Measurements from ENCODE around the gene WDR18.
A peak's percentile ranks its signal among the peaks of the same experiment; 100 is the strongest.

The WDR18 gene, protein sequence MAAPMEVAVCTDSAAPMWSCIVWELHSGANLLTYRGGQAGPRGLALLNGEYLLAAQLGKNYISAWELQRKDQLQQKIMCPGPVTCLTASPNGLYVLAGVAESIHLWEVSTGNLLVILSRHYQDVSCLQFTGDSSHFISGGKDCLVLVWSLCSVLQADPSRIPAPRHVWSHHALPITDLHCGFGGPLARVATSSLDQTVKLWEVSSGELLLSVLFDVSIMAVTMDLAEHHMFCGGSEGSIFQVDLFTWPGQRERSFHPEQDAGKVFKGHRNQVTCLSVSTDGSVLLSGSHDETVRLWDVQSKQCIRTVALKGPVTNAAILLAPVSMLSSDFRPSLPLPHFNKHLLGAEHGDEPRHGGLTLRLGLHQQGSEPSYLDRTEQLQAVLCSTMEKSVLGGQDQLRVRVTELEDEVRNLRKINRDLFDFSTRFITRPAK

DNA sequence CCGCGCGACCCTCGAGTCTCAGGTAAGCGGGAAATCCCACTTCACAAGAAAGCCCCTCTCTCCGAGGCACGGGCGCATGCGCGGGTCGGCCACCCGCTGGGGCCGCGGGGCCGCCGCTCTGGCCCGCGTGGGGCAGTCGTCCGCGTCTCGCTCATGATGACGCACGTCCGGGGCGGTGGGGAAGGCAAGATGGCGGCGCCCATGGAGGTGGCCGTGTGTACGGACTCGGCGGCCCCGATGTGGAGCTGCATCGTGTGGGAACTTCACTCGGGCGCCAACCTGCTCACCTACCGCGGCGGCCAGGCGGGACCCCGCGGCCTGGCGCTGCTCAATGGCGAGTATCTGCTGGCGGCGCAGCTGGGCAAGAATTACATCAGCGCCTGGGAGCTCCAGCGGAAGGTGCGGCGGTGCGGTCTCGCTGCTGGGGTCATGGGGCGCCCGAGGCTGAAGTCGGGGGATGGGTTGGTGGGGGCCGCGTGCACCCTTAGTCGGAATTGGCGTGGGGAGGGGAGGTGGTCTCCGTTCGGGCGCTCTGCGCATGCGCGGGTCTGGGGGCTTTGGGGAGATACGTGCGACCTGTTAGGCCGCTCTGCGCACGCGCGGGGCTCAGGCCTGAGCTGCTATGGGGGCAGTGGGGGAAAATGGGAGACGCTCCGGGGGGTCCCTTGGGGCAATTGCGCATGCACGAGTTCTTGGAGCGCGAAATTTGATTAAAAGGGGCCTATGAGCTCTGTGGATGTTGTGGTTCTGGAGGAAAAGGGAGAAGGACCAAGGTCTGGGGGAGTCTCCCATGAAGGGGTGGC, at the start of gene WDR18:
WDR18 (plus strand) TSS at position 181 of the 803 bp plus-strand sequence; CDS start at position 190, 9 bp downstream.
- DNase-seq, result peak; percentile 60 to 78 (median 70)

DNA sequence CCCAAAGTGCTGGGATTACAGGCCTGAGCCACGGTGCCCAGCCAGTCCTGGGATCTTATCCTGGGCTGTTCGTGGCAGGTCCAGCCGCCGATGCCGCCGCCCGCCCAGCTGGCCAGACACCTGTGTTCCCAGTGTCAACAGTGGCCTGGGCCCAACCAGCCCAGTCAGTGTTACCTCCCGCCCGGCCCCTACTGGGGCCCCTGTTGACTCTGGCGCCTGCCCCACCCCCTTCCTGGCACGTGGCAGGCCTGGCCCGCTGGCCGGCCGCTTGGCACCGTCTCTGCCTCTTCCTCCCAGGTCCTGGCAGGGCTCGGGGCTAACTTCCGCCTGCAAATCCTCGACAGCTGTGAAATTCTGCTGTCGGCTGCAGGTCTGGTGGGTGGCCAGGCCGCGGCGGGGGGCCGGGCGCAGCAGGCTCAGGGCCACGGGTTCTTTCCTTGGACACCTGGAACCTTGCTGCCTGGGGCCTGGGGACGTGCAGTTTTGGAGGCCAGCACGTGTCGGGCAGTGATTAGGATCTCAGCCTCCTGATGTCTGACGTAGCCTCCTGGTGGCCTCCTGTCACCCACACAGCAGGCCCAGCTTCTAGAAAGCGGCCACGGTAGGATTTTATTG, 49.2 kb upstream of the WDR18 start:
- DNase-seq, result no peak

DNA sequence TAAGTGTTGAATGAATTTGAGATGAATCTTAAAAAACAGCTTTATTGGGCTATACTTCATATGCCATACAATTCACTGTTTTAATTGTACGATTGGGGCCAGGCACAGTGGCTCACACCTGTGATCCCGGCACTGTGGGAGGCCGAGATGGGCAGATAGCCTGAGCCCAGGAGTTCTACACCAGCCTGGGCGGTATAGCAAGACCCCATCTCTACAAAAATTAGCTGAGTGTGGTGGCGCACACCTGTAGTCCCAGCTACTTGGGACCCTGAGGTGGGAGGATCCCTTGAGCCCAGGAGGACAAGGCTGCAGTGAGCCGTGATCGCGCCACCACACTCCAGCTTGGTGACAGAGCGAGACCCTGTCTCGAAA, 48.0 kb upstream of the WDR18 start:
- DNase-seq, result no peak

DNA sequence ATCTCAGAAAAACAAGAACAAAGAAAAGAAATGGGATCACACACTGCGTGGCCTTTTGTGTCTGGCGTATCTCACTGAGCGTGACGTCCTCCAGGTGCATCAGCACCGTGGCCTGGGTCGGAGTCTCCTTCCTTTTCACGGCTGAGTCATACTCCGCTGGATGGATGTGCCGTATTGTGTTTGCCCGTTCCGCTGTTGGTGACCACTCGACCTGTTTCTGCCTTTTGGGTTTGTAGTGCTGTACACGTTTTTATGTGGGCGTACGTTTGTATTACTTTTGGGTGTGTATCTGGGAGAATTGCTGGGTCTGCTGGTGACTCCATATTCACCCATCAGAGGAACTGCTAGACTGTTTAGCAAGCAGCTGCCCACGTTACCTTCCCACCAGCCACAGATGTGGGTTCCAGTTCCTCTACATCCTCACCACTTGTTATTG, 46.9 kb upstream of the WDR18 start:
- peak in 1 of 4 experiments; percentile 16 for DNase-seq

DNA sequence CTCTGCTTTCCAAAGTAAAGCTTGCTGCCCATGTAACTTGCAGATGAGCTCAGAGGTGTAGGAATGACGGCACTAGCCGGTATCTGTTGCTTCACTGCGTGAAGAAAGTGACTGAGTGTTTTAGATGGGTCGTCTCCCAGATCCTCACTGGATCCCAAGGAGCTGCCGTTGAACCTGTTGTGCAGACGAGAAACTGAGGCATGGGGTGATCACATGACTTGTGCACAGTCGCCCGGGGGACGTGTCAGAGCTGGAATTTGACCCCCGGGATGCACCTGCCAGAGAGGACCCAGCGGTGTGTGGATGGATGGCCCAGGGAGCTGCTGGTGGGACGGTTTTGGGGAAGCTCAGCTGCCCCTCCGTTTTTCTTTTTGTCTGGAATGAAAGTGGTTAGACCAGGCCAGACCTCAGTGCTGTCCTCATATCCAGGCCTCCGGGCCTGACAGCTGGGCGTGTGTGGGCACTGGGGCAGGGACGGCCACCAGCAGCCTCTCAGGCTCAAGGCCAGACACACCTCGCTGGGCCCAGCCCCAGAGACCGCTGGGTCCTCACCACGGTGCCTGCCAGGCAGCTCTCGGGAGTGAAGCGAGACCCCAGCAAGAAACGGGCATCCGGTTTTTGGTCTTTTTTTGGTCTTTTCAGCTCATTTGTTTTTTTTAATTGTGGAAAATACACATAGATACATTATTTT, 45.8 kb upstream of the WDR18 start:
- DNase-seq, result no peak

DNA sequence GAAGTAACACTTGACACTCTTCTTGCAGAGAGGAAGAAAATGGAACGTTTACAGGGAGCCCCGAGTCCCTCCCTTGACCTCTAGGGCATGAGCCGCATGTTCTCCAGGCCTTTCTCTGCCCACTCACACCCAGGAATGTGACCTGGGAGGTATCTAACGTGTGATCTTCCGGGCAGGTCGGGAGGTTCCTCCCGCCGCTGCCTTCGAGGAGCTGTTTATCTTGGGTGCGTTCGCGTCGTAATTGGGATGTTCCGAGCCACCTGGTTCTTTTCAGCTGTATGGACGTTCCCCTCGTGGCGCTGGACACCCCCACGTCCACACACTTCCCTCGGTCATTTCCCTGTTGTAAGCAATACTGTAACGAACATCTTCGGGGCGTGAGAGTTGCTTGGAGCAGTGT, 44.7 kb upstream of the WDR18 start:
- no peak for DNase-seq

DNA sequence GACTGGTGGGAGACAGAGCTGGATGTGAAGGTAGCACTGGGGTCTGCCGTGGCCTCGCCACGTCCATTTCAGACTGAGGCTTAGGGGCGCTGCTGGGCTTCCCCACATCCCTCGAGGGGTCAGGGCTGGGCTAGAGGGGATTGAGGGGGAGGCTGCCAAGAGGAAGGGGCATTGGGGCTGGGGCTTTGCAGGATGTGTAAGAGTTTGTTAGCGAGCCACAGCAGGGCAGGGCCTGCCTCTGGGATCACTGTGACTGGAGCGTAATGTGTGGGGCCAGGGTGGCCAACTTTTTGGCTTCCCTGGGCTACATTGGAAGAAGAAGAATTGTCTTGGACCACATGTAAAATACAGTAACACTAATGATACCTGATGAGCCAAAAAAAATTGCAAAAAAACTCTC, 44.2 kb upstream of the WDR18 start:
- DNase-seq, result no peak

DNA sequence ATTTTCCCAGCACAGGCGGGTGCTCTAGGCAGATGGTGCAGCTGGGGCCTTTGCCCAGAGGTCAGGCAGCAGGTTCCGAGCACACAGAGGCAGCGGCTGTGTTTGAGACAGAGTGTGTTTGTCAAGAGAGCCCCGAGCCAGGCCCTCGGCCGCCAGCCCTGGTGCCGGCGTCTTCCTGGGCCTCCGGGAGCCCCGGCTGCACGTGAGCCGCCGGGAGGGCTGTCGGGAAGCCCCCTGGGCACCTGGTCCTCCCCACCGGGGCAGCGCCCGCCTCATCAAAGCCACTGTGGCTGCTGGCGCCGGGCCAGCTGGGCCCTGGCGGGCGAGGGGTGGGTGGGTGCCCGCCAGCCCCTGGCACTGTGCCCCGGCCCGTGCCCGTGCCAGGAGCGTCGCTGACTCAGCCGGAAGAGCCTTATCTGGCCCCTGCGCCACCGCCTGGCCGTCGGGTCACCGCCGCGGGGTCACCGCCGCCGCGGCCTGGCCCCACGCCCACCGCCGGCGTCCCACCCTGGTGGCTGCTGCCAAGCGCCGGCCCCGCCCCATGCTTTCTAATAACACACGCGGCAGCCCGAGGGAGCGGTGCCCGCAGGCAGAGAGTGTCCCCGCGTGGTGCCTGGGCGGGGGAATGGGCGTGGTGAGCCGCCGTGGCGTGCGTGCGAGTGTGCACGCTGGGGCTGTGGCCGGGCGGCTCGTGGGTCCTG, 43.4 kb upstream of the WDR18 start:
- peak in 2 of 4 experiments; percentile 55 to 63 for DNase-seq

DNA sequence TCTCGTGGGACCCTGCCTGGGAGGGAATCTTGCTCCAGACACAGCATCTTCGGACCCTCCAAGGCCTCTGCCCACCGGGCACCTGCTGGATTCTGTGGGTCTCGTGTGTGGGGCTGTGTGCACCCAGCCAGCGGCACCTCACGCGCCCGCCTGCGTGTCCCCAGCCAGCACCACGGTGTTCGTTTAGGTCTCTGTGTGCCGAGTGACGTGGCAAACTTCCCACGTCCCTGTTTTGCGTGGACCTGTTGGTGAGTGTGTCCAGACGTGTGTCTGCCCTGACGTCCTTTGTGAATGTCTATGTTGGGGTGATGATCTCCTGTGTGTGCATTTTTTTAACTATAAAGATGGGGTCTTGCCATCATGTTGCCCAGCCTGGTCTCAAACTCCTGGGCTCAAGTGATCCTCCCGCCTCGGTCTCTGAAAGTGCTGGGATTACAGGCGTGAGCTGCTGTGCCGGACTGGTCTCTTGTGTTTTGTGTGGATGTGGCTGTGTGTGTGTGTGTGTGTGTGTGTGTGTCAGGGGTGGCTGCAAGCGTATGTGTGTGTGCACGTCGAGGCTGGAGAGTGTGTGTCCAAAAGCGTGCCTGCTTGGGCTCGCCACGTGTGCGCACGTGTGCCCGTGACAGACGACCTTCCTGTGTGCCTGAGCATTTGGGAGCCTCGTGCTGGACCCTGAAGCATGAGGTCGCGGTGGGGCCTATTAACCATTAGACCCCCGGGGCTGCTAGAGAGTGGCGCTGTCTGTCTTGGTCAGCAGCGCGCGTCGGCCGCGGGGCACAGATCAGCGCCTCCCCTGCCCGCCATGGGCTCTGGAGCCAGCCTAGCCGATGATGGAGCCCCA, 42.6 kb upstream of the WDR18 start:
- DNase-seq, result no peak

DNA sequence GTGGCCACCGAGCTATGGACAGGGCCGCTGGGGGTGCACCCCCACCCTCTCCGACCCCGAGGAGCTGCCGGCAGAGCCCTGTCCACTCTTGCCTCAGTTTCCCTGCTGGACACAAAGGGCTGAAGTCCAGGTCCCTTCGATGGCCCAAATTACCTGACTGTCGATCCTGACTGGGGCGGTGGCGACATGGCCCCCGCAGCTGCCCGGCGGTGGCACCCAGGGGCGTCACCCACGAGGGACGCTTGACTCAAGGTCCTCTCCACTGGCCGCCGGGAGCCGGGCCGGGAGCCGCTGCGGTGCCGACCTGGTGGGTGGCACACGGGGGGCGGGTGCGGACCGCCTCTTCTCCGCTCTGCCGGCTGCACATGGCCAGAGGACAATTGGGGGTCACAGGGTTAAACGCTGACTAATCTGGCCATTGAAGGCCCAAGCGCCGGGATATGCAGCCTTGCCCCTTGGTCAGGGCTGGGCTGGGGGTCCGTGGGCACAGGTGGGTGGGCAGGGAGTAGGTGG, 42.0 kb upstream of the WDR18 start:
- DNase-seq, result no peak

DNA sequence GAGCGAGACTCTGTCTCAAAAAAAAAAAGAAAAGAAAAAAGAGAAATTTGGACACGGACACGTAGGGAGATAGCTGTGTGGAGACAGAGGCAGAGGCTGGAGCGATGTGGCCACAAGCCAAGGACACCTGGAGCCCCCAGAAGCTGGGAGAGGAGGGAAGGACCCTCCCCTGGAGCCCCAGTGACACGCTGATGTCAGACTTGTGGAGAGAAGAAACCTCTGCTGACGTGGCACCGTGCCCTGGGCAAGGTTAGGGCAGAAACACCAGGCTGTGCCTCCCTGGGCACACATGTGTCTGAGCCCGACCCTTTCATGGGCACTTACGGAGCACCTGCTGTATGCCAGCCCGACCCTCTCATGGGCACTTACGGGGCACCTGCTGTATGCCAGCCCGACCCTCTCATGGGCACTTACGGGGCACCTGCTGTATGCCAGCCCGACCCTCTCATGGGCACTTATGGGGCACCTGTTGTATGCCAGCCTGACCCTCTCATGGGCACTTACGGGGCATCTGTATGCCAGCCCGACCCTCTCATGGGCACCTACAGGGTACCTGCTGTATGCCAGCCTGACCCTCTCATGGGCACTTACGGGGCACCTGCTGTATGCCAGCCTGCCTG, 40.5 kb upstream of the WDR18 start:
- no peak for DNase-seq

DNA sequence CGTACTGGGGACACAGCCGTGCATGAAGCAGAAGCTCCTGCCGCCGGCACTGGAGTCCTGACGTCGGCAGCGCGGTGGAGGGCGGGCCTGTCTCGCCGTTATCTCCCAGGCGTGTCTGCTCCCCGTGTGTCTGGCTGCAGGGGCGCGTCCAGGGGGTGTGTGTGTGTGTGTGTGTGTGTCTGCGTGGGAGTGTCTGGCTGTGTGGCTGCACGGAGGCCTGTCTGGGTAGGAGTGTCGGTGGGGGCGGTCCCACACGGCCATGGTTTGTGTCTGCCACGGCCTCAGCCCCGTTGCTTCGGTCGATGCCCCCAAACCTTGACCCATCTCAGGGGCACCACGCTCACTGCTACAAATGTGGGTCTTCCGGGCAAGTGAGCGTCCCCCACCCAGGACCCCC, 40.0 kb upstream of the WDR18 start:
- no peak for DNase-seq

DNA sequence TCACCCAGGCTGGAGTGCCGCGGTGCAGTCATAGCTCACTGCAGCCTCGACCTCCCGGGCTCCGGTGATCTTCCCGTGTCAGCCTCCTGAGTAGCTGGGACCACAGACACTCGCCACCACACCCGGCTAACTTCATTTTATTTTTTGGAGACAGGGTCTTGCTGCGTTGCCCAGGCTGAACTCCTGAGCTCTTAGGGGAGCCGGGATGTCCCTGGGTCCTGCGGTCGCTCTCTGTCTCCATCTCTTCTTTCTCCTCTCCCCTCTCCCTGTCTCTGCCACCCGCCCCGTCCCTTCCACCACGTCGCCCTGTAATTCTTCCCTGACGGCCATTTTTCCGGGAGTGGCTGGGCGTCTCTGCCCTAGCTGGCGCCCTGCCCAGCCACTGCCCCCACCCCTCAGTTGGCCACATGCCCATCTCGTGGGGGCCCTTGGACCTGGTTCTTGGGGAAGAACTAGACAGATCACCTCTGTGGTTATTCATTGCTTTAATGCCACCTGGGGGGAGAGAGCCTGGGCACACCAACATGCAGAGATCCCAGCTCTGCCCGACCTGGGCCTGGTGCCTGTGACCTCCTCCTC, 39.4 kb upstream of the WDR18 start:
- no peak for DNase-seq

DNA sequence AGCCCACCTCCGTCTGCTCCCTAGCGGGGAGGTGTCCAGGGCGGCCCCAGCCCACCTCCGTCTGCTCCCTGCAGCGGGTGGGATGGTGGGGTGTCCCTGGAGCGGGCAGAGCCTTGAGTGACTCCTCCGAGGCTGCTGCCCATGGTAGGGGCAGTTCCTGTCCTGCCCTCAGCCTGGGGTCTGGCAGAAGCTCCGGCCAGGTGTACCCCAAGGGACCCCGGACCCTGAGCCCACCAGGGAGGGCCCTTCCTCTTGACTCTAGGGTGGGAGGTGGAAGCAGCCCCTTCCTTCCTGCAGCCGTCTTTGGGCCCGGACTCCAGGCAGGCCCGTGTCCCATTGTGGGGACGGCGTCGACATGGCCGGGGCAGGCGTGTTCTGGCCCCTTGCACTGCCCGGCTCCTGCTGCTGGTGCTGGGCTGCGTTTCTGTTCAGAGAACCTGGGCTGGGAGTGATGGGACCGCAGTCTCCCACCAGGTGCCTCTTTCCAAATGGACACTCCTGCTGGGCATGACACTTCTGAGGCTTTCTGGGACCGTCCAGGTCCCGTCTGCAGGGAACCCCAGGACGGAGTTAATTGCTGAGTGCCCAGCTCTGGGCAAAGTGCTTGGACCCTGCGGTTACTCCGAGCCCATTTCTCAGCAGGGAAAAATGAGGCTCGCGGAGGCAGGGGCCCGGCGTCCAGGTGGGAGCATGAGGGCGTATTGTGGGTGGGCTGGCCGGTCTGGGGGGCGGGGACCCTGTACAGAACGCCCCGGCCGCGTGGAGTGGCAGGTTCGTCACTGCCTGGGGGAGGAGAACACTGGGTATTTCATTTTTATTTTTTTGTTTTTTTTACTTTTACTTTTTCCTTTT, 38.5 kb upstream of the WDR18 start:
- DNase-seq, result no peak

DNA sequence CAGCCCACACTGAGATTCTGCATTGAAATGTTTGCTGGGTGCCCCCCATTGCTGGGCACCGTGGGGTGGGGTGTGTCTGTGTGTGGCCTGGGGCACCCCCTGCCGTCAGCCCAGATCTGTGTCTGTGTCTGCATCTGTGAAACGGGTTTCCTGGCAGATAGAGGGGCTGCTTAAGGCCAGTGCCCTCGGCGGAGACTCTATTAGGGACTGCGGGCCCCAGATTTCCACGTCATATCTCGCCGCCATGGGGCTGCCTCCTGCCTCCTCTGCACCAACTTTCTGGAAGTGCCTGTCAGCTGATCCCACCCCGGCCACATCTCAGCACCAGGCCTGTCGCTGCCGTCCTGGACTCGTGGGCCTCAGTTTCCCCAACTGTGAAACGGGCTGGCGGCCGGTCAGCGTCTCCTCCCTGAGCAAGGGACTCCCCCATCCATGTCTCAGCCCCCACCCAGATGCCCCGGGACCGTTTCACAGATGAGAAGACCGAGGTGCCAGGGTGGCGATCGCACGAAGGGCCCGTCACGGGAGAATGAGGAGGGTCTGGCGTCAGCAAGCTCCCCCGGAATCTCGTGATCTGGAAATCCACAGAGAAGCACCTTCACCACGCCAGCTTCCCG, 36.9 kb upstream of the WDR18 start:
- no peak for DNase-seq

DNA sequence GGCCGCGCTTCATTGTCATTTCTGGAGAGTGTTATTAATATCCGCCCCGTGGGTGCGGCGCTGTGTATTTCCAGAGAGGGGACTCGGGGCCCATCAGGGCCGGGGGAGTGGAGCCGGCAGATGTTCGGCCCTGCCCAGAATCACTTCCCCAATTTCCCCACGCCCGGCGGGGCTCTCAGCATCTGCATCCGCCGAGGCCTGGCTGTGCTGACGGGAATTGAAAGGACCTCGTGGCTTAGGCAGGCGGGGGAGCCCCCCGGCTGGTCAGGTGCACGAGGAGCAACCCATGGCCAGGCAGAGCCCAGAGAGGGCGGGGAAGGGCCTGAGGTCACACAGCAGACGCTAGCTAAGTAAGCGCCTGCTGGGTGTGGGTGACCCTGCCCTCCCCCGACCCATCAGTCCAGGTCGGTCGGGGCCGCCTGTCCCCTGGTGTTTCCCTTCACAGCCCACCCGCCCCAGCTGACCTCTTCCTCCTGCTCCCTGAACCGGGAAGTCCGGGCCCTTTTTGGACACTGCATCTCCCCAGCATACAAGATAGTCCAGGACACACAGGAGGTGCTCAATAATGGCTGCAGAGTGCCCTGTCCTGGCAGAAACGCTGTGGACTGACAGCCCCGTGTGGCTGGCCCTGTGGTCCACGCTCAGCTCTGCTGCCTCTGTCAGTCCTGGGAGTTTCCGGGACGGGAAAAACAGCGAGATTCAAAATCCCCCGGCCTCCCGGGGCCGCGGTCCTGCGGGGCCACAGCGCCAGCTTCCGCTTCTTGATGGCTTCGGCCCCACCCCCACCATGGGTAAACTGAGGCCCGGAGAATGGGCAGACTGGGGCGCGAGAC, 36.2 kb upstream of the WDR18 start:
- DNase-seq, result no peak

DNA sequence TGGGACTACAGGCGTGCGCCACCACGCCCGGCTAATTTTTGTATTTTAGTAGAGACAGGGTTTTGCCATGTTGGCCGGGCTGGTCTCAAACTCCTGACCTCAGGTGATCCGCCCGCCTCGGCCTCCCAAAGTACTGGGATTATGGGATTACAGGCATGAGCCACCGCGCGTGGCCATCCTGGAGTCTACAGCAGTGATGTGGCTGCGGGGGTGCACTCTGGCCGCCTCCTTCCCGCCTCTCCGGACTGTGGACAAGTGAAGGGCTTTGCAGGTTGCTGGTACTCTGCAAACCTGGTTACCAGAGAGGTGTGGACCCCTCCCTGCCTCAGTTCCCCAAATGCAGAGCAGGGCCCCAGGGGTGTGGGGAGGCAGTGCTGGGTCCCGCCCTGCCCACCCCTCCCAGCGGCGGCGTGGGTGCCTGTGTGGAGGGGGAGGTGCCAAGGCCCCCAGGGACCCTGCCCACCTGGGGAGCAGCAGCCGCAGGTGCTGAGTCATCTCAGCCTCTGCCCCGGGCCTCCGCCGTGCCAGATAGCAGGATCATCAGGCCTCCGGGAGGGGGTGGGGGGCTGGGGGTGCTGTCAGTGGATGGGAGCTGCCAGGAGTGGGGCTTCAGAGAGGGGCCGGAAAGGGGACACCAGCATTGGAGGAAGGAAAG, 35.2 kb upstream of the WDR18 start:
- DNase-seq, result no peak
